IMR-90 (cell line): Measurements from ENCODE around the gene NEDD4L.

Experiments
- POLR2A ChIP-seq: IDR thresholded peaks from 2 replicates; pipeline ENCODE4 v1.6.1; 2012; ENCODE audit warnings: mild to moderate bottlenecking, low read depth, low read length
- RAD21 ChIP-seq: IDR thresholded peaks from 2 replicates; pipeline ENCODE4 v1.6.1; 2012; ENCODE audit warnings: low read length, improper control_type of control experiment
- SMC3 ChIP-seq: fragments of 150-350 bp; IDR thresholded peaks from 2 replicates; pipeline ENCODE4 v1.6.1; 2016; ENCODE audit warnings: low read depth, mild to moderate bottlenecking, antibody characterized with exemption, low read length, moderate library complexity
- TF ChIP-seq, protein P1 (sequence below): conservative IDR thresholded peaks from 2 replicates; pipeline ENCODE4 v1.5.1; 2012; ENCODE audit warnings: mild to moderate bottlenecking, low read depth, low read length, improper control_type of control experiment
- TF ChIP-seq, protein P2 (sequence below): fragments of 150-350 bp; IDR thresholded peaks from 2 replicates; pipeline ENCODE4 v1.6.1; 2017; ENCODE audit warnings: mild to moderate bottlenecking, antibody characterized with exemption, low read length, low read depth

DNA sequence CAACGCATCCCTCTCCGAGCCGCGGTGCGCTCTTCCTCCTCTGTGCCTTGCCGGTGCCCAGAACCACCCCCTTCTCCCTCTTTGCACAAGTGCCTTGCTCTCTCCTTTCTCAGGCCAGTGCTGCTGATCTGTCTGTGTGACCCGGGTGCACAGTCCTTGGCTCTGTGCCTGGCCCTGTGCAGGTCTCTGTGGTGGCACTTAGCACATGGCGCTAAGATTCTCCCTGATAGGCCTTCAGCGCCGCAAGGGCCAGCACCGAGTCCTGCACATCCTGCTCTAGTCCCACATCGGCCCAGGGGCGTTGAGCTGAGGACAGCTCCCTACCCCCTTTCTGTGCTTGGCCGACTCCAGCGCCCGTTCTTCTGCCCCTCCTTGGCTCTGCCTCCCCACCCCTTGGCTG, 136.1 kb downstream of the NEDD4L start:
- TF ChIP-seq, protein P1, sequence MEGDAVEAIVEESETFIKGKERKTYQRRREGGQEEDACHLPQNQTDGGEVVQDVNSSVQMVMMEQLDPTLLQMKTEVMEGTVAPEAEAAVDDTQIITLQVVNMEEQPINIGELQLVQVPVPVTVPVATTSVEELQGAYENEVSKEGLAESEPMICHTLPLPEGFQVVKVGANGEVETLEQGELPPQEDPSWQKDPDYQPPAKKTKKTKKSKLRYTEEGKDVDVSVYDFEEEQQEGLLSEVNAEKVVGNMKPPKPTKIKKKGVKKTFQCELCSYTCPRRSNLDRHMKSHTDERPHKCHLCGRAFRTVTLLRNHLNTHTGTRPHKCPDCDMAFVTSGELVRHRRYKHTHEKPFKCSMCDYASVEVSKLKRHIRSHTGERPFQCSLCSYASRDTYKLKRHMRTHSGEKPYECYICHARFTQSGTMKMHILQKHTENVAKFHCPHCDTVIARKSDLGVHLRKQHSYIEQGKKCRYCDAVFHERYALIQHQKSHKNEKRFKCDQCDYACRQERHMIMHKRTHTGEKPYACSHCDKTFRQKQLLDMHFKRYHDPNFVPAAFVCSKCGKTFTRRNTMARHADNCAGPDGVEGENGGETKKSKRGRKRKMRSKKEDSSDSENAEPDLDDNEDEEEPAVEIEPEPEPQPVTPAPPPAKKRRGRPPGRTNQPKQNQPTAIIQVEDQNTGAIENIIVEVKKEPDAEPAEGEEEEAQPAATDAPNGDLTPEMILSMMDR: no peak
- TF ChIP-seq POLR2A: no peak
- no peak for TF ChIP-seq SMC3
- TF ChIP-seq RAD21: no peak
- TF ChIP-seq, protein P2, sequence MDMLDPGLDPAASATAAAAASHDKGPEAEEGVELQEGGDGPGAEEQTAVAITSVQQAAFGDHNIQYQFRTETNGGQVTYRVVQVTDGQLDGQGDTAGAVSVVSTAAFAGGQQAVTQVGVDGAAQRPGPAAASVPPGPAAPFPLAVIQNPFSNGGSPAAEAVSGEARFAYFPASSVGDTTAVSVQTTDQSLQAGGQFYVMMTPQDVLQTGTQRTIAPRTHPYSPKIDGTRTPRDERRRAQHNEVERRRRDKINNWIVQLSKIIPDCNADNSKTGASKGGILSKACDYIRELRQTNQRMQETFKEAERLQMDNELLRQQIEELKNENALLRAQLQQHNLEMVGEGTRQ: no peak
